ENCODE measurements around the gene KIF16B. TPM values are rescaled to one million over a fixed set of nuclear protein-coding genes. Genes with fewer than 3 reads are reported as not detected.
A peak's percentile ranks its signal among the peaks of the same experiment; 100 is the strongest.

Gene KIF16B
- total and polyA plus RNA-seq, 9 of the 15 experiments (the other 6 are each of a cell fraction or from before 2014, with no cell fraction given), result 1.00 to 10.6 (median 8.5) TPM

- TF ChIP-seq STAT5B (CRISPR knock-in tag; IDR thresholded peaks at IDR 0.05) (no peak), STAT5A (IDR thresholded peaks at IDR 0.05; ENCODE audit: borderline replicate concordance, low read length) (peak; percentile 44; the same call in 1 of the 2 replicates), GABPB1 (CRISPR knock-in tag; IDR thresholded peaks at IDR 0.05) (no peak), MBD2 (IDR thresholded peaks at IDR 0.05; ENCODE audit: borderline replicate concordance, low read depth) (no peak), RFX7 (CRISPR knock-in tag; IDR thresholded peaks at IDR 0.05) (no peak), MCM3 (IDR thresholded peaks at IDR 0.05) (no peak), RBBP5 (IDR thresholded peaks at IDR 0.05; ENCODE audit: borderline replicate concordance, insufficient read depth, low read length, poor library complexity, severe bottlenecking) (no peak), CTBP1 (IDR thresholded peaks at IDR 0.05; ENCODE audit: borderline replicate concordance) (no peak), CGGBP1 (CRISPR knock-in tag; IDR thresholded peaks at IDR 0.05) (no peak), CCNT2 (IDR thresholded peaks at IDR 0.05; ENCODE audit: borderline replicate concordance, extremely low read depth, insufficient read length, low read depth, low read length) (no peak), MED1 (CRISPR knock-in tag; IDR thresholded peaks at IDR 0.05; ENCODE audit: borderline replicate concordance) (no peak), ZNF280A (IDR thresholded peaks at IDR 0.05; ENCODE audit: low read depth, partially characterized antibody) (no peak), ESRRB (CRISPR knock-in tag; IDR thresholded peaks at IDR 0.05; ENCODE audit: borderline replicate concordance) (no peak), NRF1 (conservative IDR thresholded peaks at IDR 0.05 in 1 of 2, IDR thresholded peaks at IDR 0.05 in 1 of 2) (no peak), NFE2L1 (tag; IDR thresholded peaks at IDR 0.05; ENCODE audit: borderline replicate concordance, low read depth) (no peak), ZNF398 (CRISPR knock-in tag; IDR thresholded peaks at IDR 0.05) (no peak), ATF1 (CRISPR knock-in tag; IDR thresholded peaks at IDR 0.05) (no peak), ATF1 (tag; IDR thresholded peaks at IDR 0.05) (no peak), MTA2 (IDR thresholded peaks at IDR 0.05; ENCODE audit: low read depth) (0 out of 2 replicates have a peak, but pooled peaks have one; percentile 31), DLX4 (CRISPR knock-in tag; IDR thresholded peaks at IDR 0.05) (no peak), HDAC6 (IDR thresholded peaks at IDR 0.05; ENCODE audit: low read depth, low read length) (no peak), DNMT1 (IDR thresholded peaks at IDR 0.05) (no peak), ARID1B (IDR thresholded peaks at IDR 0.05) (peak; percentile 78), TCF7L2 (IDR thresholded peaks at IDR 0.05; ENCODE audit: low read depth, low read length) (no peak), MAZ (CRISPR knock-in tag; conservative IDR thresholded peaks at IDR 0.05 in 1 of 2, IDR thresholded peaks at IDR 0.05 in 1 of 2) (no peak), NUFIP1 (IDR thresholded peaks at IDR 0.05; ENCODE audit: partially characterized antibody) (no peak)
These were observed 311.4 kb downstream of the KIF16B start (continued) for GRCh38 chr20:16261733-16262273.
